Activated CD8-positive, alpha-beta memory T cell treated with anti-CD3 and anti-CD28 coated beads for 1 hour (primary cell): Measurements from ENCODE around the gene ZDHHC5.
A peak's percentile ranks its signal among the peaks of the same experiment; 100 is the strongest.
"Not testable (repeated sequence)": the region's sequence is repeated elsewhere in the genome, so short reads cannot be mapped to it uniquely, and the experiment has no call there.

Source experiments
- DNase-seq, 2 donors: peaks; one replicate each; pipeline ENCODE4 v3.0.0-alpha.2; 2020; ENCODE audit warnings: low read depth in 1 of 2; ENCODE audit errors: extremely low read depth in 1 of 2

The ZDHHC5 gene

GRCh38 chr11:57643802-57644201 lies 24.1 kb upstream of the ZDHHC5 start:
- no peak for DNase-seq

GRCh38 chr11:57644748-57645688 lies 22.9 kb upstream of the ZDHHC5 start:
- peak; percentile 69 to 70 for DNase-seq

DNA sequence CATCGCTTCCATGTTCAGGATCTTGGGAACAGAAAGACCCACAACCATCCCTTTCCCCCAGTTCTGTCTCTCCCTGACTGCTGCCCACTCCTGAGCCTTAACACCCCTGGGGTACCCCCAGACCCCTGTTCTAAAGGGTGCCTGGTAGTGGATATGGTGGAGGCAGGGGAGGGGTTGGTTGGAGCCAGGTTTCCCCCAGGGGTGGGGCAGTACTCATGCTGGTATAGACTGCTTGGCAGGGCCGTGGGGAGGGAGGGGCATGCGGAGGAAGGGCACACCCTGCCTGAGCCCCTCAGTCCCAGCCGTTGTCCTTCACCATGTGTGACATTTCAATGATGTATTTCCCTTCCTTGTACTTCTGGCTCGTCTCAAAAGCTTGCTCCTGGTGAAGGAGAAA lies 22.2 kb upstream of the ZDHHC5 start:
- no peak for DNase-seq

DNA sequence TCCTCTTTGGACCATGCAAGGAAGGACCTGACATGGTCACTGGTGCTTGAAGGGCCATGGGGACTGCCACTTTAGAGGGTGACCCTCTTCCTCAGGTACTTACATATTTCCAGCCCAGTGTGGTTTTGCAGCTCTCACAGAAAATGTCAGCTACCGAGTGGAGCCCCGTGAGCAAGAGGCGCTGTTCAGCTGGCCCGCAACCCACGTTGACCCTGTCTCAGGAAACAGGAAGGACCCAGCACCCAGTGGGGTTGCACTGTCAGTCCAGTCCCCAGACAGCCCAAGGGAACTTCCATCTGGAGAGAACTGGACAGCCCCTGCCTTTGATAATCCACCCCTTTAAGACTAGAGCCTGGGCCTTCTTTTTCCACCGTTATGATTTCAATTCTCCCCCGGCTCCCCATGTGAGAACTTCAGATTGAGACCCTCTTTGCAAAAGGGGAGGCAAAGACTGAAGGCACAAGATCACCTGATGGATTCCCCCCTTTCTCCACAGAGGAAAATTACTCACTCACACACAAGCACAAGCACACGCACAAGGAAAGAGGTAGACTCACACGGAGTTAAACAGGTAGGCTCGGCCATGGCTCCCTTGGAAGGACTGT lies 21.6 kb upstream of the ZDHHC5 start:
- no peak for DNase-seq

- DNase-seq = no peak
Observed at GRCh38 chr11:57646799-57647303, 21.1 kb upstream of the ZDHHC5 start.

- DNase-seq = no peak
Observed at GRCh38 chr11:57647372-57647771, 20.5 kb upstream of the ZDHHC5 start.

GRCh38 chr11:57647960-57648800 lies 19.7 kb upstream of the ZDHHC5 start:
- DNase-seq = no peak

- no peak for DNase-seq
Observed at GRCh38 chr11:57648801-57649735, 18.8 kb upstream of the ZDHHC5 start.

- peak; percentile 46 to 61 for DNase-seq
Observed at GRCh38 chr11:57649826-57650738, 17.8 kb upstream of the ZDHHC5 start, which contains the start of gene YPEL4. YPEL4 (minus strand) TSS chr11:57649912; CDS start chr11:57647107, 2,805 bp downstream.

- no peak for DNase-seq
Observed at GRCh38 chr11:57650739-57651090, 17.2 kb upstream of the ZDHHC5 start.

DNA sequence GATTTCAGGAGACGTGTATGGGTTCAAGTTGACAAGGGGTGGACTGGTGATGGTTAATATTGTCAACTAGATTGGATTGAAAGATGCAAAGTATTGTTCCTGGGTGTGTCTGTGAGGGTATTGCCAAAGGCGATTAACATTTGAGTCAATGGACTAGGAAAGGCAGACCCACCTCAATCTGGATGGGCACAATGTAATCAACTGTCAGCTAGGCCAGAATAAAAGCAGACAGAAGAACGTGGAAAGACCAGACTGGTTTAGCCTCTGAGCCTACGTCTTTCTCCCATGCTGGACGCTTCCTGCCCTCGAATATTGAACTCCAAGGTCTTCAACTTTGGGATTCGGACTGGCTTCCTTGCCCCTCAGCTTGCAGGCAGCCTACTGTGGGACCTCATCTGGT lies 16.5 kb upstream of the ZDHHC5 start:
- DNase-seq = no peak

DNA sequence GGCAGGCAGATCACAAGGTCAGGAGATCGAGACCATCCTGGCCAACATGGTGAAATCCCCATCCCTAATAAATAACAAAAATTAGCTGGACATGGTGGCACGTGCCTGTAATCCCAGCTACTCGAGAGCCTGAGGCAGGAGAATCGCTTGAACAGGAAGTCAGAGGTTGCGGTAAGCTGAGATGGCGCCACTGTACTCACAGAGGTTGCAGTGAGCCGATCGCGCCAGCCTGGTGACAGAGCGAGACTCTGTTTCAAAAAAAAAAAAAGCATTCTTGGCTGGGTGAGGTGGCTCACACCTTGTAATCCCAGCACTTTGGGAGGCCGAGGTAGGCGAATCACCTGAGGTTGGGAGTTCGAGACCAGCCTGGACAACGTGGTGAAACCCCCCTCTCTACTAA lies 15.7 kb upstream of the ZDHHC5 start:
- DNase-seq = not testable (repeated sequence)

DNA sequence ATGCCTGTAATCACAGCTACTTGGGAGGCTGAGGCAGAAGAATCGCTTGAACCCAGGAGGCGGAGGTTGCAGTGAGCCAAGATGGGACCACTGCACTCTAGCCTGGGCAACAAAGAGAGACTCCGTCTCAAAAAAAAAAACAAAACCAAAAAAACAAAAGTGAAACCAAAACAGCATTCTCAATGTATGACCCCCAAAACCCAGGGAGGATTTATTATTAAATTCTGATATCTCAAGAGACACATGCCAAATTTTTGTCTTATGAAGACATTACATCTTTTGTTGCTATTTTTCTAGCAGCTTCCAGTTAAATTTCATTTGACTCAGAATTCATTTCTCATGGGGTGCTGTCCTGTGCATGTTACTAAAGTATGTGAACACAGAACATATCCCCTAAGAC lies 15.3 kb upstream of the ZDHHC5 start:
- no peak for DNase-seq

GRCh38 chr11:57653163-57653562 lies 14.8 kb upstream of the ZDHHC5 start:
- DNase-seq = no peak

DNA sequence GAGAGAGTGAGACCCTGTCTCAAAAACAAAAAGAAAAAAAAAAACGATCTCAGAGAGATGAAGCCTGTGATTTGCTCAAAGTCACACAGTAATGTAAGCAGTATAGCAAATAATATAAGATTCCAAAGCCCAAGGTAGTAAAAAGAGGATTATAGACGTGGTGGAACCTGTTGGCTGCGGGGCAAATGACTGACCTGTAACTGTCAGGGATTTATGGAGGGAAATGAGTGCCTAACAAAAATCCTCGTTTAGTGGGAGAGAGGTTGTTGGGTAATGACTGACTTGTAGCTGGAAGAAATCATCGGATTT lies 11.1 kb upstream of the ZDHHC5 start:
- DNase-seq = no peak

DNA sequence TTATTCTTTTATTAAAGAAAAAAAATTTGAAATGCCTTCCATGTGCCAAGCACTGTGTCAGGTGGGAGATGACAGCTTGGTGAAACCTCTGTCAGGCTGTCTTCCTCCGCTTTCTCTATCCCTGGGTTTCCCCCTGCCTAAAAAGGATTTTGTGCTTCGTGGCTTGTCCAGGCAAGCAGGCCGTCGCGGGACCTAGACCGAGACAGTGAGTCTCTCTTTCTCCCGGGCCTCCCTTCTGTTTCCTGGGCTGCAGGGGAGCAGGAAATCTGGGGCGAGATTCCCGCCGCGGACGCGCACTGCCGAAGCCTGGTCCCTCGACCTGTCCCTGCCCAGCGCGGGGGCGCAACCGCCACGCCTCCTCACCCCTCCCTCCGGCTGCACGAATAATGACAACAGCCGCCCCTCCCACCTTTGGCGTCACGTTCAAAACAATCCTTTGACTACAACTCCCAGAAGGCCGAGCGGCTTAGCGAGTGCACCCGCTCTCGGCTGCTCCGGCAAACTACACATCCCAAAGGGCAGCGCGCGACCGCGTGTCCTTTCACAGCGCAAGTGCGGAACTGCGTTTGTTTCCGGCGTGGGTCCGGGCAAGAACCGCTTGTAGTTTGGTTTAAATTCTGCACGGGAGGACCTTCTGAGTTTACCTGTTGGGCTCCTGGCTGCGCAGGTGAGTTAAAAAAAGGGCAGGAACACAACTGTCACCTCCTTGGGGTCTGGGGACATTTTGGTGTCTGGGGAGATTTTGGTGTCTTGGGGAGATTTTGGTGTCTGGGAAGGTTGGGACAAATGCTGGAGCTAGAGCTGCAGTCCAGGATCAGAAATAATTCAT lies 10.5 kb upstream of the ZDHHC5 start, which contains the start of gene CLP1:
CLP1 (plus strand) TSS at position 569 of the 829 bp plus-strand sequence. CDS start 1,715 bp downstream, outside the sequence.
- DNase-seq = peak; percentile 96 to 98

GRCh38 chr11:57658023-57658361 lies 9.9 kb upstream of the ZDHHC5 start:
- DNase-seq = no peak

DNA sequence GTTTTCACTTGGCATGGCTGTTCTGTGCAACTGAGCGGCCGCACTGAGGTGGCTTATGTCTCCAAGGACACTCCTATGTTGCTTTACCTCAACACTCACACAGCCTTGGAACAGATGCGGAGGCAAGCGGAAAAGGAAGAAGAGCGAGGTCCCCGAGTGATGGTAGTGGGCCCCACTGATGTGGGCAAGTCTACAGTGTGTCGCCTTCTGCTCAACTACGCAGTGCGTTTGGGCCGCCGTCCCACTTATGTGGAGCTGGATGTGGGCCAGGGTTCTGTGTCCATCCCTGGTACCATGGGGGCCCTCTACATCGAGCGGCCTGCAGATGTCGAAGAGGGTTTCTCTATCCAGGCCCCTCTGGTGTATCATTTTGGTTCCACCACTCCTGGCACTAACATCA lies 8.2 kb upstream of the ZDHHC5 start:
- no peak for DNase-seq
